GM12874 (cell line): ENCODE data around the gene LGALS16.

Experiments used
- TF ChIP-seq, protein P1 (sequence below): IDR thresholded peaks from 2 replicates; pipeline ENCODE4 v1.5.1; 2011; ENCODE audit warnings: low read depth, mild to moderate bottlenecking, control low read depth, low read length, moderate library complexity; ENCODE audit not compliant: insufficient read depth

LGALS16 gene

GRCh38 chr19:39708594-39708993 lies 52.9 kb downstream of the LGALS16 start:
- TF ChIP-seq, protein P1, sequence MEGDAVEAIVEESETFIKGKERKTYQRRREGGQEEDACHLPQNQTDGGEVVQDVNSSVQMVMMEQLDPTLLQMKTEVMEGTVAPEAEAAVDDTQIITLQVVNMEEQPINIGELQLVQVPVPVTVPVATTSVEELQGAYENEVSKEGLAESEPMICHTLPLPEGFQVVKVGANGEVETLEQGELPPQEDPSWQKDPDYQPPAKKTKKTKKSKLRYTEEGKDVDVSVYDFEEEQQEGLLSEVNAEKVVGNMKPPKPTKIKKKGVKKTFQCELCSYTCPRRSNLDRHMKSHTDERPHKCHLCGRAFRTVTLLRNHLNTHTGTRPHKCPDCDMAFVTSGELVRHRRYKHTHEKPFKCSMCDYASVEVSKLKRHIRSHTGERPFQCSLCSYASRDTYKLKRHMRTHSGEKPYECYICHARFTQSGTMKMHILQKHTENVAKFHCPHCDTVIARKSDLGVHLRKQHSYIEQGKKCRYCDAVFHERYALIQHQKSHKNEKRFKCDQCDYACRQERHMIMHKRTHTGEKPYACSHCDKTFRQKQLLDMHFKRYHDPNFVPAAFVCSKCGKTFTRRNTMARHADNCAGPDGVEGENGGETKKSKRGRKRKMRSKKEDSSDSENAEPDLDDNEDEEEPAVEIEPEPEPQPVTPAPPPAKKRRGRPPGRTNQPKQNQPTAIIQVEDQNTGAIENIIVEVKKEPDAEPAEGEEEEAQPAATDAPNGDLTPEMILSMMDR, result no peak

GRCh38 chr19:39709026-39709872 lies 53.5 kb downstream of the LGALS16 start:
- TF ChIP-seq, protein P1, result no peak
